Measurements from ENCODE around the gene ITGB3. TPM values are rescaled to one million over a fixed set of nuclear protein-coding genes. Genes with fewer than 3 reads are reported as not detected.

The ITGB3 gene
- total and polyA plus RNA-seq, 9 of the 15 experiments (the other 6 are each of a cell fraction or from before 2014, with no cell fraction given): 0.08 to 2.6 (median 0.62) TPM; not detected in 1

- TF ChIP-seq KLF6 (CRISPR knock-in tag; IDR thresholded peaks at IDR 0.05; ENCODE audit: borderline replicate concordance) (no peak), EWSR1 (IDR thresholded peaks at IDR 0.05; ENCODE audit: borderline replicate concordance, low read depth, partially characterized antibody) (no peak), ZNF143 (CRISPR knock-in tag; IDR thresholded peaks at IDR 0.05) (no peak), FOSL1 (tag; conservative IDR thresholded peaks at IDR 0.05) (no peak), IRF9 (tag; IDR thresholded peaks at IDR 0.05) (no peak), MBD2 (IDR thresholded peaks at IDR 0.05; ENCODE audit: borderline replicate concordance, low read depth) (no peak), SMARCC2 (IDR thresholded peaks at IDR 0.05; ENCODE audit: low read depth) (no peak), CBFA2T2 (conservative IDR thresholded peaks at IDR 0.05) (no peak), SRF (CRISPR knock-in tag; IDR thresholded peaks at IDR 0.05) (peak in 1 of 2 experiments; percentile 77; a peak in 2 of 4 replicates), BMI1 (IDR thresholded peaks at IDR 0.05; ENCODE audit: low read length) (no peak), CBFA2T3 (IDR thresholded peaks at IDR 0.05) (no peak), PYGO2 (tag; IDR thresholded peaks at IDR 0.05) (no peak), HBP1 (CRISPR knock-in tag; IDR thresholded peaks at IDR 0.05) (no peak), NR1H2 (CRISPR knock-in tag; IDR thresholded peaks at IDR 0.05) (no peak), PRMT5 (CRISPR knock-in tag; IDR thresholded peaks at IDR 0.05) (no peak), ZNF354B (CRISPR knock-in tag; IDR thresholded peaks at IDR 0.05) (no peak), ZNF79 (CRISPR knock-in tag; IDR thresholded peaks at IDR 0.05; ENCODE audit: low read depth) (no peak), ARID1B (IDR thresholded peaks at IDR 0.05) (peak; percentile 43), RBM15 (IDR thresholded peaks at IDR 0.05; ENCODE audit: insufficient read depth, low read length) (no peak)
- TF ChIP-seq, protein P1, sequence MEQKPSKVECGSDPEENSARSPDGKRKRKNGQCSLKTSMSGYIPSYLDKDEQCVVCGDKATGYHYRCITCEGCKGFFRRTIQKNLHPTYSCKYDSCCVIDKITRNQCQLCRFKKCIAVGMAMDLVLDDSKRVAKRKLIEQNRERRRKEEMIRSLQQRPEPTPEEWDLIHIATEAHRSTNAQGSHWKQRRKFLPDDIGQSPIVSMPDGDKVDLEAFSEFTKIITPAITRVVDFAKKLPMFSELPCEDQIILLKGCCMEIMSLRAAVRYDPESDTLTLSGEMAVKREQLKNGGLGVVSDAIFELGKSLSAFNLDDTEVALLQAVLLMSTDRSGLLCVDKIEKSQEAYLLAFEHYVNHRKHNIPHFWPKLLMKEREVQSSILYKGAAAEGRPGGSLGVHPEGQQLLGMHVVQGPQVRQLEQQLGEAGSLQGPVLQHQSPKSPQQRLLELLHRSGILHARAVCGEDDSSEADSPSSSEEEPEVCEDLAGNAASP (IDR thresholded peaks at IDR 0.05): no peak
- TF ChIP-seq, protein P2, sequence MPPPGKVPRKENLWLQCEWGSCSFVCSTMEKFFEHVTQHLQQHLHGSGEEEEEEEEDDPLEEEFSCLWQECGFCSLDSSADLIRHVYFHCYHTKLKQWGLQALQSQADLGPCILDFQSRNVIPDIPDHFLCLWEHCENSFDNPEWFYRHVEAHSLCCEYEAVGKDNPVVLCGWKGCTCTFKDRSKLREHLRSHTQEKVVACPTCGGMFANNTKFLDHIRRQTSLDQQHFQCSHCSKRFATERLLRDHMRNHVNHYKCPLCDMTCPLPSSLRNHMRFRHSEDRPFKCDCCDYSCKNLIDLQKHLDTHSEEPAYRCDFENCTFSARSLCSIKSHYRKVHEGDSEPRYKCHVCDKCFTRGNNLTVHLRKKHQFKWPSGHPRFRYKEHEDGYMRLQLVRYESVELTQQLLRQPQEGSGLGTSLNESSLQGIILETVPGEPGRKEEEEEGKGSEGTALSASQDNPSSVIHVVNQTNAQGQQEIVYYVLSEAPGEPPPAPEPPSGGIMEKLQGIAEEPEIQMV (tag; conservative IDR thresholded peaks at IDR 0.05; ENCODE audit: low read depth): no peak
- TF ChIP-seq, protein P3, sequence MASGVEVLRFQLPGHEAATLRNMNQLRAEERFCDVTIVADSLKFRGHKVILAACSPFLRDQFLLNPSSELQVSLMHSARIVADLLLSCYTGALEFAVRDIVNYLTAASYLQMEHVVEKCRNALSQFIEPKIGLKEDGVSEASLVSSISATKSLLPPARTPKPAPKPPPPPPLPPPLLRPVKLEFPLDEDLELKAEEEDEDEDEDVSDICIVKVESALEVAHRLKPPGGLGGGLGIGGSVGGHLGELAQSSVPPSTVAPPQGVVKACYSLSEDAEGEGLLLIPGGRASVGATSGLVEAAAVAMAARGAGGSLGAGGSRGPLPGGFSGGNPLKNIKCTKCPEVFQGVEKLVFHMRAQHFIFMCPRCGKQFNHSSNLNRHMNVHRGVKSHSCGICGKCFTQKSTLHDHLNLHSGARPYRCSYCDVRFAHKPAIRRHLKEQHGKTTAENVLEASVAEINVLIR (CRISPR knock-in tag; IDR thresholded peaks at IDR 0.05): no peak
Observed at GRCh38 chr17:47279062-47279801, 25.6 kb downstream of the ITGB3 start (continued).
